A549 (cell line): ENCODE data around the gene LMBR1.

Experiments
- CEBPB ChIP-seq, 2 experiments: fragments of >200 bp in 1 of 2; sonication (Bioruptor Twin) in 1 of 2; formaldehyde crosslinking in 1 of 2; IDR thresholded peaks; 2 replicates each; pipeline ENCODE4 v1.6.1; 2012 to 2016
- CTCF ChIP-seq: fragments of >200 bp; sonication (Bioruptor Twin); formaldehyde crosslinking; IDR thresholded peaks from 3 replicates; pipeline ENCODE4 v1.5.1; 2016
- EP300 ChIP-seq, 2 experiments: fragments of >200 bp; sonication (Bioruptor Twin); formaldehyde crosslinking; IDR thresholded peaks; 2 replicates in 1 of 2; 3 replicates in 1 of 2; pipeline ENCODE4 v1.6.1; 2016 to 2017
- NFE2L2 ChIP-seq: fragments of 150-350 bp; conservative IDR thresholded peaks from 2 replicates; pipeline ENCODE4 v1.6.1; 2014; ENCODE audit warnings: low read length
- NPAS2 ChIP-seq: fragments of 250-450 bp; sonication (Bioruptor Pico); IDR thresholded peaks from 2 replicates; pipeline ENCODE4 v1.8.0; 2022; ENCODE audit warnings: mild to moderate bottlenecking, moderate library complexity, borderline replicate concordance
- PHF8 ChIP-seq: fragments of 200-600 bp; sonication (generic); IDR thresholded peaks from 2 replicates; pipeline ENCODE4 v1.6.1; 2016; ENCODE audit warnings: low read depth, mild to moderate bottlenecking, antibody characterized with exemption, moderate library complexity, borderline replicate concordance
- POLR2A ChIP-seq: IDR thresholded peaks from 2 replicates; pipeline ENCODE4 v1.6.1; 2012; ENCODE audit warnings: mild to moderate bottlenecking, low read length
- POLR2AphosphoS2 ChIP-seq: conservative IDR thresholded peaks from 2 replicates; pipeline ENCODE4 v1.6.1; 2012; ENCODE audit warnings: low read length, improper control_type of control experiment, inconsistent platforms
- TF ChIP-seq, protein P1 (sequence below): fragments of 200-600 bp; sonication (generic); IDR thresholded peaks from 2 replicates; pipeline ENCODE4 v1.6.1; 2016; ENCODE audit warnings: antibody characterized with exemption, mild to moderate bottlenecking, moderate library complexity

DNA sequence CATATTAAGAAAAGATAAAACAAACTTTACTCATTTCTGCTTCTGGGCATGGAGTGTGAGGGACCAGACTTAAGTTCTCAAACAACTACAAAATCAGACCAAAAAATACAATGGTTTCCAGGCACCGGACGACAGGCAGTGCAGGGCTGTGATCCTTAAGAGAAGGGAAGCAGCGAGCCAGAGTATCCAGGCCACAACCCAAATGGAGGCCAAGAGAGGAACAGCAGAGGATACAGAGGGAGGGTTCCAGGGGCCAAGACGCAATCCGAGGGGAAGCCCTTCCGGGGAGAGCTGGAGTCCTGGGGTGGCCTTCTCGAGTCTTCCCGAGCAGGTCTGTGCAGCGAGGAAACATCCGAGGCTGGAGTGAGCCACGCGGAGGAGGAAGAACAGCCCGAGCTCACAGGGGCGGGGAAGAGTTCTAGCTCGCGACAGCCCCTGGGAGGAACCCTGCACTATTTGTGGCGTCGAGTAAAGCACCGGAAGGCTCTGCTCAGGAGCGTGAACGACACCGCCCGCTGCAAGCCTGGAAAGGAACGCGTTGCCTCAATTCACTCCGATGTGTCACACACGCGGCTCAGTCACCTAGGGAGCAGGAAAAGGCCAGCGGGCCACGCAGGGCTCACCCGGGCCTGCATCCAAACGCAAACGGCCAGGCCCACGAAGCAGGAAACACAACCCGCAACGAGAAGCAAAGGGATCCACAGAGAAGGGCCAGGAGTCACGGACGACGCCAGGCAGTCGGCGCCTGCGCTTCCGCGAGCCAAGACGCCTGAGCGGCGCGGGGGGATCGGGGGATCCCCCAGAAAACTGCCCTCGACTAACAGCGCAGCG, 253.3 kb downstream of the LMBR1 start:
- no peak for TF ChIP-seq EP300 (IDR thresholded peaks at IDR 0.05)
- no peak for TF ChIP-seq POLR2AphosphoS2
- TF ChIP-seq CTCF: no peak
- no peak for TF ChIP-seq CEBPB (IDR thresholded peaks at IDR 0.05)
- no peak for TF ChIP-seq NPAS2 (CRISPR knock-in tag)
- no peak for TF ChIP-seq NFE2L2
- TF ChIP-seq, protein P1, sequence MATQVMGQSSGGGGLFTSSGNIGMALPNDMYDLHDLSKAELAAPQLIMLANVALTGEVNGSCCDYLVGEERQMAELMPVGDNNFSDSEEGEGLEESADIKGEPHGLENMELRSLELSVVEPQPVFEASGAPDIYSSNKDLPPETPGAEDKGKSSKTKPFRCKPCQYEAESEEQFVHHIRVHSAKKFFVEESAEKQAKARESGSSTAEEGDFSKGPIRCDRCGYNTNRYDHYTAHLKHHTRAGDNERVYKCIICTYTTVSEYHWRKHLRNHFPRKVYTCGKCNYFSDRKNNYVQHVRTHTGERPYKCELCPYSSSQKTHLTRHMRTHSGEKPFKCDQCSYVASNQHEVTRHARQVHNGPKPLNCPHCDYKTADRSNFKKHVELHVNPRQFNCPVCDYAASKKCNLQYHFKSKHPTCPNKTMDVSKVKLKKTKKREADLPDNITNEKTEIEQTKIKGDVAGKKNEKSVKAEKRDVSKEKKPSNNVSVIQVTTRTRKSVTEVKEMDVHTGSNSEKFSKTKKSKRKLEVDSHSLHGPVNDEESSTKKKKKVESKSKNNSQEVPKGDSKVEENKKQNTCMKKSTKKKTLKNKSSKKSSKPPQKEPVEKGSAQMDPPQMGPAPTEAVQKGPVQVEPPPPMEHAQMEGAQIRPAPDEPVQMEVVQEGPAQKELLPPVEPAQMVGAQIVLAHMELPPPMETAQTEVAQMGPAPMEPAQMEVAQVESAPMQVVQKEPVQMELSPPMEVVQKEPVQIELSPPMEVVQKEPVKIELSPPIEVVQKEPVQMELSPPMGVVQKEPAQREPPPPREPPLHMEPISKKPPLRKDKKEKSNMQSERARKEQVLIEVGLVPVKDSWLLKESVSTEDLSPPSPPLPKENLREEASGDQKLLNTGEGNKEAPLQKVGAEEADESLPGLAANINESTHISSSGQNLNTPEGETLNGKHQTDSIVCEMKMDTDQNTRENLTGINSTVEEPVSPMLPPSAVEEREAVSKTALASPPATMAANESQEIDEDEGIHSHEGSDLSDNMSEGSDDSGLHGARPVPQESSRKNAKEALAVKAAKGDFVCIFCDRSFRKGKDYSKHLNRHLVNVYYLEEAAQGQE: no peak
- no peak for TF ChIP-seq POLR2A
- no peak for TF ChIP-seq PHF8
